Loucy (cell line): ENCODE results near the gene GPRIN2.

Source experiments
- H2AFZ ChIP-seq: fragments of 200-600 bp; sonication (generic); 2 replicates; pipeline ENCODE4 v1.6.0; 2016; ENCODE audit warnings: antibody characterized with exemption, mild to moderate bottlenecking, low read length, moderate library complexity
- H3F3A ChIP-seq: fragments of 200-600 bp; 2 replicates; pipeline ENCODE4 v1.6.0; 2016; ENCODE audit warnings: antibody characterized with exemption, low read depth, mild to moderate bottlenecking
- H3K27me3 ChIP-seq: fragments of 200-600 bp; sonication (generic); 2 replicates; pipeline ENCODE4 v1.6.1; 2014; ENCODE audit warnings: low read length, mild to moderate bottlenecking; ENCODE audit not compliant: insufficient read depth, poor library complexity, severe bottlenecking
- H3K36me3 ChIP-seq: fragments of 200-600 bp; sonication (generic); 2 replicates; pipeline ENCODE4 v1.6.1; 2016; ENCODE audit warnings: low read length; ENCODE audit not compliant: insufficient read depth
- H3K4me1 ChIP-seq: fragments of 200-600 bp; sonication (generic); 2 replicates; pipeline ENCODE4 v1.5.1; 2014; ENCODE audit warnings: low read length, mild to moderate bottlenecking; ENCODE audit not compliant: insufficient read depth, poor library complexity, severe bottlenecking
- H3K4me2 ChIP-seq: fragments of 200-600 bp; sonication (generic); 2 replicates; pipeline ENCODE4 v1.6.0; 2014; ENCODE audit warnings: antibody characterized with exemption, low read length, low read depth, mild to moderate bottlenecking; ENCODE audit not compliant: poor library complexity, severe bottlenecking
- H3K4me3 ChIP-seq: fragments of 200-600 bp; sonication (generic); 2 replicates; pipeline ENCODE4 v1.5.1; 2014; ENCODE audit warnings: low read length, mild to moderate bottlenecking, mixed read lengths; ENCODE audit not compliant: poor library complexity, severe bottlenecking
- H3K79me2 ChIP-seq: fragments of 200-600 bp; sonication (generic); 2 replicates; pipeline ENCODE4 v1.6.1; 2014; ENCODE audit warnings: low read length; ENCODE audit not compliant: insufficient read depth
- H3K9ac ChIP-seq: fragments of 200-600 bp; sonication (generic); 2 replicates; pipeline ENCODE4 v1.6.0; 2014; ENCODE audit warnings: mild to moderate bottlenecking, low read depth, low read length, moderate library complexity; ENCODE audit not compliant: poor library complexity, severe bottlenecking
- H3K9me2 ChIP-seq: fragments of 200-600 bp; sonication (generic); replicated peaks from 2 replicates; pipeline ENCODE4 v1.6.1; 2016; ENCODE audit warnings: low read depth, low read length, mixed read lengths
- H3K9me3 ChIP-seq: fragments of 200-600 bp; sonication (generic); 2 replicates; pipeline ENCODE4 v1.6.1; 2014; ENCODE audit warnings: mild to moderate bottlenecking, antibody characterized with exemption, low read length, low read depth; ENCODE audit not compliant: insufficient read depth
- H4K20me1 ChIP-seq: fragments of 200-600 bp; sonication (generic); 2 replicates; pipeline ENCODE4 v1.6.0; 2014; ENCODE audit warnings: antibody characterized with exemption, low read length, mild to moderate bottlenecking; ENCODE audit not compliant: insufficient read depth, poor library complexity, severe bottlenecking
- EZH2phosphoT487 ChIP-seq: fragments of 200-600 bp; IDR thresholded peaks from 2 replicates; pipeline ENCODE4 v1.6.1; 2018; ENCODE audit warnings: antibody characterized with exemption, mild to moderate bottlenecking, moderate library complexity, borderline replicate concordance
- TF ChIP-seq, protein P1 (sequence below): fragments of 200-600 bp; sonication (generic); conservative IDR thresholded peaks from 2 replicates; pipeline ENCODE4 v1.5.1; 2014; ENCODE audit warnings: mild to moderate bottlenecking, antibody characterized with exemption, low read length

The GPRIN2 gene

DNA sequence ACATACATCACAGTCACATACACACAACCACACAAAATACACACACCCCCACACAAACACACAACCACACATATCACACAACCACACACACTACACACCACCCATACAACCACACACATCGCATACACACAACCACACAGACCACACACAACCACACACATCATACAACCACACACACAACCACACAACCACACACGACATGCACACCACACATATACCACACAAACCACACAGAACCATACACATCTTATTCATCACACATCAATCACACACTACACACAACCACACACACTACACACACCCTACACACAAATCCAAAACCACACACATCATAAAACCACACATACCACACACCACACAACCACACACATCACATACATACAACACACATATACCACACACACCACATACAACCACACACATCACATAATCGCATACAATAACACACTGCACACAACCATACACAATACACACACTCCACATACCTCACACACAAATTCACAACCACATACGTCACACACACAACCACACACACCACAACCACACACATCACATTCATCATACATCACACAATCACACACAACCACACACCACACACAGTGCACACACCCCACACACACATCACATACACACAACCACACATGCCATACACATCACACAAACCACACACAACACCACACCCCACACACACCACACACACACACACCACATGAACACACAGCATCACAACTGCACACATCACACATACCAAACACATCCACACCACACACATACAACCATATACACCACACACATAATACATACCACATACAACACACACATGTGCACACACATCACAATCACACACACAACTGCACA is 30.4 kb downstream of the GPRIN2 start:
- Histone ChIP-seq H2AFZ (no peak overlapping the region), H3K79me2 (no peaks in the 10 kb centered on the region), H3K4me1 (peaks cover 5% of the 10 kb centered on the region), H3K9me2 (no peaks in the 10 kb centered on the region), H3K9ac (no peak overlapping the region), H4K20me1 (no peaks in the 10 kb centered on the region), H3F3A (no peaks in the 10 kb centered on the region), H3K36me3 (no peaks in the 10 kb centered on the region), H3K9me3 (no peaks in the 10 kb centered on the region), H3K4me2 (no peak overlapping the region), H3K4me3 (no peak overlapping the region), H3K27me3 (no peaks in the 10 kb centered on the region)
- TF ChIP-seq EZH2phosphoT487, result no peak
- TF ChIP-seq, protein P1, sequence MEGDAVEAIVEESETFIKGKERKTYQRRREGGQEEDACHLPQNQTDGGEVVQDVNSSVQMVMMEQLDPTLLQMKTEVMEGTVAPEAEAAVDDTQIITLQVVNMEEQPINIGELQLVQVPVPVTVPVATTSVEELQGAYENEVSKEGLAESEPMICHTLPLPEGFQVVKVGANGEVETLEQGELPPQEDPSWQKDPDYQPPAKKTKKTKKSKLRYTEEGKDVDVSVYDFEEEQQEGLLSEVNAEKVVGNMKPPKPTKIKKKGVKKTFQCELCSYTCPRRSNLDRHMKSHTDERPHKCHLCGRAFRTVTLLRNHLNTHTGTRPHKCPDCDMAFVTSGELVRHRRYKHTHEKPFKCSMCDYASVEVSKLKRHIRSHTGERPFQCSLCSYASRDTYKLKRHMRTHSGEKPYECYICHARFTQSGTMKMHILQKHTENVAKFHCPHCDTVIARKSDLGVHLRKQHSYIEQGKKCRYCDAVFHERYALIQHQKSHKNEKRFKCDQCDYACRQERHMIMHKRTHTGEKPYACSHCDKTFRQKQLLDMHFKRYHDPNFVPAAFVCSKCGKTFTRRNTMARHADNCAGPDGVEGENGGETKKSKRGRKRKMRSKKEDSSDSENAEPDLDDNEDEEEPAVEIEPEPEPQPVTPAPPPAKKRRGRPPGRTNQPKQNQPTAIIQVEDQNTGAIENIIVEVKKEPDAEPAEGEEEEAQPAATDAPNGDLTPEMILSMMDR, result no peak

DNA sequence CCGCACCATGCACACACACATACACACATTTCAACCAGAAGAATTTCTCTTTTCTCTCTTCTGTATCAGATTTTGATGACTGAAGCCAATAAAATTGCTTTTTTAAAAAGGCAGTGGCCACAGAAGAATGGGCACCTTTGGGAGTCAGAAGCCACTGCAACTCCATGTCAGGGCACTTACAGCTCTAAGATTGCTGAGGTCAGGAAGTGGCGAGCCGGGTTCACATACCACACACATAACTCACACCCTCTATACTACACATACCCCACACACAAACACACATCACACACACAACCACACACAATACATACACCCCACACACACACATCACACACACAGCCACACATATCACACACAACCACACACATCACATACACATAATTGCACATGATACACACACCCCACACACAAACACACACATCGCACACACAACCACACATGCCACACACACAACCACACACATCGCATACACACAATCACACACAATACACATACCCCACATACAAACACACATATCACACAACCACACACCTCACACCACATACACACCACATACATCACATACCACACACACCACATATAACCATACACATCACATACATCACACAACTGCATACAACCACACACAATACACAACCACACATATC is 31.2 kb downstream of the GPRIN2 start:
- H3K4me2 ChIP-seq, result no peak overlapping the region
- H3K79me2 ChIP-seq, result no peaks in the 10 kb centered on the region
- TF ChIP-seq EZH2phosphoT487, result no peak
- TF ChIP-seq, protein P1, result no peak
- H3K9me3 ChIP-seq, result no peaks in the 10 kb centered on the region
- no peak overlapping the region for H3K4me3 ChIP-seq
- no peaks in the 10 kb centered on the region for H3K27me3 ChIP-seq
- H3K9ac ChIP-seq, result no peak overlapping the region
- H3F3A ChIP-seq, result no peaks in the 10 kb centered on the region
- peaks cover 5% of the 10 kb centered on the region for H3K4me1 ChIP-seq
- no peaks in the 10 kb centered on the region for H3K36me3 ChIP-seq
- H4K20me1 ChIP-seq, result no peaks in the 10 kb centered on the region
- H3K9me2 ChIP-seq, result no peaks in the 10 kb centered on the region
- no peak overlapping the region for H2AFZ ChIP-seq

DNA sequence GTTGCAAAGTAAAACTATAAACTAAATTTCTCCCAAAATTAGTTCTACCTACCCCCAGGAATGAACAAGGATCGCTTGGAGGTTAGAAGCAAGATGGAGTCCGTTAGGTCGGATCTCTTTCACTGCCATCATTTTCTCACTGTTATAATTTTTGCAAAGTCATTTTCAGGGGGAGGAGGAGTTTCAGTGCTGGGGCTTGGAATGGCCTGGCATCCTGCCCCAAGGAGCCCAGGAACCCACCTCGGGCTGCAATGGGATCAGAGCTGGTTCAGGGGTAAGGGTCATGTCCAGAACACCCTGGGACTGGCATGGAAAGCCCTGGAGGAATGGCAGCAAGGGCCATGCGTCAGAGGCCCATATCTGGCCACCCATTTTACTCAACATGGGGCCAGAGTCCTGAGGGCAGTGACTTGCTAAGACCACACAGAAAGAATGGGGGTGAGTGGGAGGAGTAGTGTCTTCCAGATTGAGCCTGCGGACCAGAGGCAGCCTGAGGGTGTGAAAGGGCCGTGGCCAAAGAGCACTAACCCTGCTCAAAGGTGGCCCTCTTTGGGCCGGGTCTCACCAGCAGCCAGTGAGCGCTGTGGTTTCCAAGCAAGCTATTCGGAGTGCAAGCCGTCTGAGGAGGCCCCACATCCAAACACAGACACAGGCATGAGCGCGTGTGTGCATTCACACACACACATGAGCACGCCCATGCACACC is 31.8 kb downstream of the GPRIN2 start:
- Histone ChIP-seq H3K4me3 (no peak overlapping the region), H4K20me1 (no peaks in the 10 kb centered on the region), H3K27me3 (no peaks in the 10 kb centered on the region), H3K4me1 (peaks cover 5% of the 10 kb centered on the region), H2AFZ (no peak overlapping the region), H3K79me2 (no peaks in the 10 kb centered on the region), H3F3A (no peaks in the 10 kb centered on the region), H3K9ac (no peak overlapping the region), H3K9me2 (no peaks in the 10 kb centered on the region), H3K36me3 (no peaks in the 10 kb centered on the region), H3K9me3 (no peaks in the 10 kb centered on the region), H3K4me2 (no peak overlapping the region)
- no peak for TF ChIP-seq EZH2phosphoT487
- TF ChIP-seq, protein P1, result no peak
